Fibroblast of mammary gland (primary cell): ENCODE results near the gene APOBEC2.

Experiments used
- DNase-seq: peaks from one replicate; pipeline ENCODE4 v3.0.0-alpha.2; 2010; ENCODE audit warnings: low read depth
- H3K4me3 ChIP-seq: 2 replicates; pipeline ENCODE4 v1.5.1; 2011; ENCODE audit warnings: low read depth, mild to moderate bottlenecking, low read length, moderate library complexity; ENCODE audit not compliant: control insufficient read depth
- CTCF ChIP-seq: conservative IDR thresholded peaks from 2 replicates; pipeline ENCODE4 v1.5.1; 2011; ENCODE audit warnings: low read depth, low read length, inconsistent platforms; ENCODE audit not compliant: control insufficient read depth, insufficient read depth

The APOBEC2 gene

GRCh38 chr6:41090841-41091761 is 38.1 kb downstream of the APOBEC2 start:
- no peak for TF ChIP-seq CTCF
- H3K4me3 ChIP-seq, result no peak overlapping the region
- DNase-seq, result no peak

- TF ChIP-seq CTCF, result peak; percentile 41
- DNase-seq, result peak; percentile 44
- no peak overlapping the region for H3K4me3 ChIP-seq
These were observed 39.6 kb downstream of the APOBEC2 start for GRCh38 chr6:41092421-41093140.

GRCh38 chr6:41093729-41094128 is 40.7 kb downstream of the APOBEC2 start:
- H3K4me3 ChIP-seq, result no peak overlapping the region
- DNase-seq, result peak; percentile 25
- TF ChIP-seq CTCF, result no peak

- no peak overlapping the region for H3K4me3 ChIP-seq
- TF ChIP-seq CTCF, result no peak
- no peak for DNase-seq
These were observed 44.6 kb downstream of the APOBEC2 start for GRCh38 chr6:41097467-41098090.

GRCh38 chr6:41098366-41098765 is 45.4 kb downstream of the APOBEC2 start:
- TF ChIP-seq CTCF, result no peak
- DNase-seq, result peak; percentile 3
- no peak overlapping the region for H3K4me3 ChIP-seq

GRCh38 chr6:41100871-41101287 is 47.9 kb downstream of the APOBEC2 start:
- no peak for TF ChIP-seq CTCF
- DNase-seq, result no peak
- no peak overlapping the region for H3K4me3 ChIP-seq
